Fibroblast of lung (primary cell): ENCODE results near the gene AFG3L2. TPM values are rescaled to one million over a fixed set of nuclear protein-coding genes. Genes with fewer than 3 reads are reported as not detected.

Experiments
- DNase-seq, 2 donors: peaks; one replicate each; pipeline versions ENCODE4 v3.0.0 to v3.0.0-alpha.2; 2010; ENCODE audit warnings: low read depth in 2 of 2
- H2AFZ ChIP-seq: 2 replicates; pipeline ENCODE4 v1.5.1; 2012; ENCODE audit warnings: low read length, control low read depth, inconsistent platforms
- H3K27ac ChIP-seq: 2 replicates; pipeline ENCODE4 v1.5.1; 2011; ENCODE audit warnings: low read length, control low read depth; ENCODE audit not compliant: insufficient read depth
- H3K27me3 ChIP-seq: 2 replicates; pipeline ENCODE4 v1.5.1; 2011; ENCODE audit warnings: mild to moderate bottlenecking, low read length; ENCODE audit not compliant: control insufficient read depth, insufficient read depth
- H3K36me3 ChIP-seq: 2 replicates; pipeline ENCODE4 v1.5.1; 2011; ENCODE audit warnings: low read length; ENCODE audit not compliant: control insufficient read depth, insufficient read depth
- H3K4me1 ChIP-seq: 2 replicates; pipeline ENCODE4 v1.5.1; 2011; ENCODE audit warnings: low read length; ENCODE audit not compliant: control insufficient read depth, insufficient read depth; ENCODE audit errors: extremely low read depth
- H3K4me2 ChIP-seq: 2 replicates; pipeline ENCODE4 v1.5.1; 2011; ENCODE audit warnings: low read length, control low read depth; ENCODE audit not compliant: insufficient read depth; ENCODE audit errors: extremely low read depth
- H3K4me3 ChIP-seq, 4 experiments: fragments of 200-600 bp in 1 of 4; sonication (generic) in 1 of 4; replicated peaks in 1 of 4; 2 replicates each; pipeline ENCODE4 v1.5.1; 2011 to 2016; ENCODE audit warnings: low read length in 4 of 4, low read depth in 3 of 4, mild to moderate bottlenecking in 3 of 4, control low read depth in 2 of 4, inconsistent platforms in 1 of 4, mixed read lengths in 1 of 4; ENCODE audit not compliant: insufficient read depth in 1 of 4; ENCODE audit errors: control extremely low read depth in 1 of 4
- H3K79me2 ChIP-seq: 2 replicates; pipeline ENCODE4 v1.5.1; 2012; ENCODE audit warnings: mild to moderate bottlenecking, low read length, inconsistent platforms; ENCODE audit not compliant: control insufficient read depth, insufficient read depth
- H3K9ac ChIP-seq: 2 replicates; pipeline ENCODE4 v1.5.1; 2011; ENCODE audit warnings: mild to moderate bottlenecking, low read length, control low read depth; ENCODE audit not compliant: insufficient read depth
- H3K9me3 ChIP-seq: 2 replicates; pipeline ENCODE4 v1.5.1; 2012; ENCODE audit warnings: low read depth, low read length; ENCODE audit not compliant: control insufficient read depth, insufficient read depth
- H4K20me1 ChIP-seq: 2 replicates; pipeline ENCODE4 v1.5.1; 2011; ENCODE audit warnings: low read length; ENCODE audit not compliant: control insufficient read depth, insufficient read depth; ENCODE audit errors: extremely low read depth
- CTCF ChIP-seq, 2 donors: IDR thresholded peaks in 1 of 2; conservative IDR thresholded peaks in 1 of 2; 1 replicate in 1 of 2; 2 replicates in 1 of 2; pipeline ENCODE4 v1.5.1; 2011 to 2012; ENCODE audit warnings: low read length in 2 of 2, control low read depth in 1 of 2, inconsistent platforms in 1 of 2, low read depth in 1 of 2, mild to moderate bottlenecking in 1 of 2
- EZH2 ChIP-seq: IDR thresholded peaks from 2 replicates; pipeline ENCODE4 v1.5.1; 2012; ENCODE audit warnings: low read length, control low read depth, mild to moderate bottlenecking; ENCODE audit errors: missing control alignments
- polyA plus RNA-seq, 2 donors: library from polyadenylated mRNA; depleted of rRNA in 1 of 2; stranded (reverse) in 1 of 2; unstranded in 1 of 2; fragments of >200 nt; gene quantifications; 2 replicates each; pipeline ENCODE4 v1.2.1, GENCODE V29; 2011 to 2012; ENCODE audit warnings: missing spikeins in 1 of 2
- total RNA-seq: library from RNA; depleted of rRNA; stranded (reverse); fragments of >200 nt; gene quantifications from 2 replicates; pipeline ENCODE4 v1.2.1, GENCODE V29; 2014

AFG3L2 gene
- total and polyA plus RNA-seq, 2 donors (not counting 1 experiment from before 2014, with no cell fraction given): 38.3 to 41.0 TPM

- Histone ChIP-seq H3K79me2 (no peaks in the 10 kb centered on the region), H3K36me3 (no peaks in the 10 kb centered on the region), H2AFZ (peak overlapping the region; percentile 52), H3K9me3 (no peaks in the 10 kb centered on the region), H3K27ac (peak overlapping the region; percentile 92), H4K20me1 (no peaks in the 10 kb centered on the region), H3K4me1 (peaks cover 11% of the 10 kb centered on the region), H3K27me3 (no peaks in the 10 kb centered on the region), H3K4me3 (peak overlapping the region; percentile 32 to 61 (median 49)), H3K9ac (peak overlapping the region; percentile 66), H3K4me2 (peak overlapping the region; percentile 82)
- DNase-seq: peak; percentile 86 to 98
- TF ChIP-seq EZH2 (no peak), CTCF (conservative IDR thresholded peaks at IDR 0.05 in 1 of 2, IDR thresholded peaks at IDR 0.05 in 1 of 2; ENCODE audit: low read depth in 1 of 2, low read length in 2 of 2) (no peak)
Measured at GRCh38 chr18:12287684-12288402, 89.2 kb downstream of the AFG3L2 start.

GRCh38 chr18:12287131-12287681 is 89.8 kb downstream of the AFG3L2 start:
- Histone ChIP-seq H3K79me2 (no peaks in the 10 kb centered on the region), H3K27me3 (no peaks in the 10 kb centered on the region), H2AFZ (no peak overlapping the region), H3K27ac (peak overlapping the region; percentile 92), H3K9ac (peak overlapping the region; percentile 66), H3K9me3 (no peaks in the 10 kb centered on the region), H3K4me2 (peak overlapping the region; percentile 82), H3K36me3 (no peaks in the 10 kb centered on the region), H3K4me1 (peaks cover 13% of the 10 kb centered on the region), H3K4me3 (peak overlapping the region; percentile 32 to 61 (median 49)), H4K20me1 (no peaks in the 10 kb centered on the region)
- TF ChIP-seq CTCF (conservative IDR thresholded peaks at IDR 0.05 in 1 of 2, IDR thresholded peaks at IDR 0.05 in 1 of 2; ENCODE audit: low read depth in 1 of 2, low read length in 2 of 2) (no peak), EZH2 (no peak)
- no peak for DNase-seq

- Histone ChIP-seq H3K27ac (no peak overlapping the region), H3K4me1 (peaks cover 24% of the 10 kb centered on the region), H4K20me1 (no peaks in the 10 kb centered on the region)
Measured at GRCh38 chr18:12283666-12284065, 93.4 kb downstream of the AFG3L2 start.

More at GRCh38 chr18:12283666-12284065, 93.4 kb downstream of the AFG3L2 start:
- no peaks in the 10 kb centered on the region for H3K36me3 ChIP-seq
- no peak overlapping the region for H2AFZ ChIP-seq
- no peaks in the 10 kb centered on the region for H3K79me2 ChIP-seq
- no peak for DNase-seq
- H3K4me2 ChIP-seq: no peak overlapping the region
- no peaks in the 10 kb centered on the region for H3K27me3 ChIP-seq
- H3K4me3 ChIP-seq: no peak overlapping the region
- H3K9me3 ChIP-seq: no peaks in the 10 kb centered on the region
- TF ChIP-seq EZH2: no peak
- no peak for TF ChIP-seq CTCF (conservative IDR thresholded peaks at IDR 0.05 in 1 of 2, IDR thresholded peaks at IDR 0.05 in 1 of 2; ENCODE audit: low read depth in 1 of 2, low read length in 2 of 2)
- H3K9ac ChIP-seq: no peak overlapping the region
